OCI-LY7 (cell line): ENCODE measurements around the gene IRS1.

ENCODE experiments used
- CTCF ChIP-seq: fragments of 200-600 bp; sonication (generic); conservative IDR thresholded peaks from 2 replicates; pipeline ENCODE4 v1.5.1; 2014; ENCODE audit warnings: mild to moderate bottlenecking, antibody characterized with exemption, low read length, moderate library complexity, mixed read lengths
- EZH2phosphoT487 ChIP-seq: fragments of 200-600 bp; sonication (generic); IDR thresholded peaks from 2 replicates; pipeline ENCODE4 v1.6.1; 2018; ENCODE audit warnings: low read depth, borderline replicate concordance, mild to moderate bottlenecking, mixed run types, antibody characterized with exemption, low read length, moderate library complexity, mixed read lengths

- TF ChIP-seq CTCF (no peak), EZH2phosphoT487 (no peak)
Measured at GRCh38 chr2:226739545-226740030, 60.0 kb downstream of the IRS1 start.
